ENCODE results near the gene SPRTN.
A peak's percentile ranks its signal among the peaks of the same experiment; 100 is the strongest.

Gene SPRTN

DNA sequence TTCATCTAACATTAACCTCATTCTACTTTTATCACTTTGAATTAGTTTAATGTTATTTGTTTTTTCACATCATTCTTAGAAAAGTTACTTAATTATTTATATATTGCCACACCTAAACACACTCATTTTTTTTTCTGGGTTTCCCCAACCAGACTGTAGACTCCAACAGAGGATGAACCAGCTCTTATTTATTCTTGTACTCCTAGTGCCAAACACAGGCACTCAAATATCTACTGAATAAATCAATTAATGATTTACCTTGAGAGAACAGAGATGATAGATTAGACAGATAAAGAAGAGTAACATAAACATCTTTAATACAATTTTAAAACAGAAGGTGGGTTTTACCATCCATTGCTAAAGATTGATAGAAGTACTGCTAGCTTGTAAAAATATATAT lies 48.4 kb downstream of the SPRTN start:
- Histone ChIP-seq H3K9ac (ENCODE audit: low read length) (no peak overlapping the region), H3K27me3 (ENCODE audit: control insufficient read depth, insufficient read depth, low read length) (no peaks in the 10 kb centered on the region), H3K4me1 (ENCODE audit: control insufficient read depth, insufficient read depth, low read length) (peaks cover 6% of the 10 kb centered on the region), H3K4me3 (ENCODE audit: low read length) (no peak overlapping the region), H3K36me3 (ENCODE audit: control insufficient read depth, insufficient read depth, low read length) (no peaks in the 10 kb centered on the region), H3K27ac (ENCODE audit: low read depth, low read length) (no peak overlapping the region)

- no peak overlapping the region for H3K9ac ChIP-seq (ENCODE audit: low read length)
- no peaks in the 10 kb centered on the region for H3K27me3 ChIP-seq (ENCODE audit: control insufficient read depth, insufficient read depth, low read length)
- H3K4me3 ChIP-seq (ENCODE audit: low read length): no peak overlapping the region
- H3K36me3 ChIP-seq (ENCODE audit: control insufficient read depth, insufficient read depth, low read length): no peaks in the 10 kb centered on the region
- H3K27ac ChIP-seq (ENCODE audit: low read depth, low read length): no peak overlapping the region
- peaks cover 6% of the 10 kb centered on the region for H3K4me1 ChIP-seq (ENCODE audit: control insufficient read depth, insufficient read depth, low read length)
These were observed 49.9 kb downstream of the SPRTN start for GRCh38 chr1:231387770-231388669.

DNA sequence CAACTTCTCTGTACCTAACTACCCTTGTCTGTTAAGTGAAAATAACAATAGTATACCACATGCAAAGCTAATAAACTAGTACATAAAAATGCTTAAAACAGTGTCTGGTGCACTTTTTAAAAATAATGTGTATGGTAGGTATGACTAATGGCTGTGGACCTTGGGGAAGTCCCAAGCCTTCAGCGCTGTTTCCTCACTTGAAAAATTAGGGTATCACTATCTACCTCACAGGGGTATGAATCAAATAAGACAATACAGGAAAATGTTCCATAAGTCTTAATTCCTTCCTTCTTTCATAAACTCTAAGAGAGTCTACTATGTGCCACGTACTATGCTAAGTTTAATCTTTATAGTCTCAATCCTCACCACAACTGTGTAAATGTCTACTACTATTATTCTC lies 52.0 kb downstream of the SPRTN start:
- H3K36me3 ChIP-seq (ENCODE audit: control insufficient read depth, insufficient read depth, low read length): no peaks in the 10 kb centered on the region
- H3K9ac ChIP-seq (ENCODE audit: low read length): no peak overlapping the region
- H3K27ac ChIP-seq (ENCODE audit: low read depth, low read length): no peak overlapping the region
- H3K4me3 ChIP-seq (ENCODE audit: low read length): no peak overlapping the region
- peaks cover 8% of the 10 kb centered on the region for H3K4me1 ChIP-seq (ENCODE audit: control insufficient read depth, insufficient read depth, low read length)
- no peaks in the 10 kb centered on the region for H3K27me3 ChIP-seq (ENCODE audit: control insufficient read depth, insufficient read depth, low read length)

DNA sequence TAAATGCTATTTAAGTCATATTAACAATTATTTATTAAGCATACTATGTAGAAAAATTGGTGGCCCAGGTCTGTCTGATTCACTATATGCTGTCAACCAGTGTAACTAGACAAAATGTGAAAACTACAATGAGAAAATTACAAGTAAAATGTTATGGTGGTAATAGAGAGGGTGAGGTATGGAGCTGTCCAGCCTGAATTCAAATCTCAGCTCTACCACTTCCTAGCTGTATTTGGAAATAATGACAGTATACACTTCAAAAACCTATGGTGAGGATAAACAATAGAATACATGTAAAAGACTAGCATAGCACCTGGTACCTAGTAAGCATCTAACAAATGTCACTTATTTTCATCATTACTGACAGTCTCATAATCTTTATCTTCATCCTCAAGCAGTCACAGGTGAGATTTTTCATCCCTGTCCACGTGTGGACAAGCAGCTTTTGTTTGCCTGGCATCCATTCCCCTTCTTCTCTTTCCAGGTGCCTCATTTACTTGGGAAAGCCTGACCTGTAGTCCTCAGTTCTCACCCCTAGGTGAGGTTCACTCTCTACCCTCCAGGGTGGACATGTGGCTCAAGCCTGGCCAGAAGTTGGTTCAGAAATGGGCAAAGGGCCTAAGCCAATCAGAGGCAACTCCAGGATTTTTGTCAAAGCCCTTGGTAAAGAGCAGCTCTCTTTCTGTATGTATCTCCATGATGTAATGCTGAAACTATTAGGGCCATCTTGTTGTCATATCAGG lies 54.5 kb downstream of the SPRTN start:
- peaks cover 18% of the 10 kb centered on the region for H3K4me1 ChIP-seq (ENCODE audit: control insufficient read depth, insufficient read depth, low read length)
- H3K36me3 ChIP-seq (ENCODE audit: control insufficient read depth, insufficient read depth, low read length): no peaks in the 10 kb centered on the region
- no peak overlapping the region for H3K27ac ChIP-seq (ENCODE audit: low read depth, low read length)
- H3K27me3 ChIP-seq (ENCODE audit: control insufficient read depth, insufficient read depth, low read length): no peaks in the 10 kb centered on the region
- H3K9ac ChIP-seq (ENCODE audit: low read length): no peak overlapping the region
- H3K4me3 ChIP-seq (ENCODE audit: low read length): no peak overlapping the region

- Histone ChIP-seq H3K9ac (ENCODE audit: low read length) (no peak overlapping the region), H3K27ac (ENCODE audit: low read depth, low read length) (no peak overlapping the region), H3K4me1 (ENCODE audit: control insufficient read depth, insufficient read depth, low read length) (peaks cover 21% of the 10 kb centered on the region), H3K36me3 (ENCODE audit: control insufficient read depth, insufficient read depth, low read length) (no peaks in the 10 kb centered on the region), H3K27me3 (ENCODE audit: control insufficient read depth, insufficient read depth, low read length) (no peaks in the 10 kb centered on the region), H3K4me3 (ENCODE audit: low read length) (no peak overlapping the region)
These were observed 55.6 kb downstream of the SPRTN start for GRCh38 chr1:231393668-231394067.

DNA sequence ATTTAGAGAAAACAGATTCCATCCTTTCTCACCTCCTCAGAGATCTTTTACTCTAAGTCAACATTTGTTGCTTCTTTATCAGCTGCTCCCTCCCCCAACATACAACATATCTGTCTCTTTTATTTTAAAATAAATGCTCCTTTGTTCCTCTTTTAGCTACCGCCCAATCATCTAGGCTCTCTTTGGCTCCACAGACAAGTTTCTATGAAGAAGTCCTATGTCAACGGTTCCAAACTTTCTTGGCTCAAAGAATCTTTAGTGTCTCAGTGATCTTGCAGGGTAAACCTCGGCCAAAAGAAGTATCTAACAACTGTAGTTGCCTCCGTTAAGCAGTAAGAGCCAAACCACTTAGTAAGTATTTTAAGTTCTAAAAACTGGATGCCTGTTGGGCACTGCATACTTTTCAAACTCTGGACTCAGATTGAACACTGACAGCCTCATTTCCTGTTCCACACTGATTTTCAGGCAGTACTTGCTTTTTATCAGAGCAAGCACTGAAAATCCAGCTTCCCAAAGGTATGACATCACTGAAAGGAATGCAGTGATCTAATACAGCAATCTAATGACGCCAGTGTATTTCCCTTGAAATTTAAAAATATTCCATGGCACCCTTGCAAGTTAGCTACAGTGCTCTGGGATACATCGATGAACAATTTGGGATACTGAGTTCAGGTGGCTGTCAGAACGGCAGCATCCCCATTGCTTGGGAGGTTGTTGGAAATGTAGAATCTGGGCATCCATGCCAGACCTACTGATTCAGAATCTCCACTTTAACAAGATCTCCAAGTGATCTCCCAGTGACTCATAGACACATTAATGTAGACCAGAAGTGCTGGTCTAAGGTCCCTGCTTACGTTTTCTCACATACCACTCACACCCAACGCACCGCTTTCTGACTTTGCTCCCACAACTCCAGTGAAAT lies 57.2 kb downstream of the SPRTN start:
- Histone ChIP-seq H3K27me3 (ENCODE audit: control insufficient read depth, insufficient read depth, low read length) (no peaks in the 10 kb centered on the region), H3K9ac (ENCODE audit: low read length) (no peak overlapping the region), H3K4me1 (ENCODE audit: control insufficient read depth, insufficient read depth, low read length) (peaks cover 16% of the 10 kb centered on the region), H3K4me3 (ENCODE audit: low read length) (no peak overlapping the region), H3K36me3 (ENCODE audit: control insufficient read depth, insufficient read depth, low read length) (no peaks in the 10 kb centered on the region), H3K27ac (ENCODE audit: low read depth, low read length) (peak overlapping the region; percentile 68)

DNA sequence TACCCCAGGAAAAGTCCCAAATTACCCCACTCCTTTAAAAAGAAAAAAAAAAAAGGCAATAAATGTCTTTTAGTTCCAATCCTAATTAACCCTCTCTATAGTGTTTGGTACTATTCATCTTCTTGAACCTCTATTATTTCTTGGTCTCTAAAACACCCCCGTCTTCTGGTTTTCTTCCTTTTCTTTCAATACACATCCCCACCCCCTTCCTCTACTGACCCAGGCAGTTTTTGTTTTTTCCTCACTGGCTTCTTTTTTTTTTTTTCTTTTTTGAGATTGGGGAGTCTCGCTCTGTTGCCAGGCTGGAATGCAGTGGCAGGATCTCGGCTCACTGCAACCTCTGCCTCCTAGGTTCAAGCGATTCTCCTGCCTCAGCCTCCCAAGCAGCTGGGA lies 57.9 kb downstream of the SPRTN start:
- H3K4me3 ChIP-seq (ENCODE audit: low read length): no peak overlapping the region
- H3K4me1 ChIP-seq (ENCODE audit: control insufficient read depth, insufficient read depth, low read length): peaks cover 15% of the 10 kb centered on the region

DNA sequence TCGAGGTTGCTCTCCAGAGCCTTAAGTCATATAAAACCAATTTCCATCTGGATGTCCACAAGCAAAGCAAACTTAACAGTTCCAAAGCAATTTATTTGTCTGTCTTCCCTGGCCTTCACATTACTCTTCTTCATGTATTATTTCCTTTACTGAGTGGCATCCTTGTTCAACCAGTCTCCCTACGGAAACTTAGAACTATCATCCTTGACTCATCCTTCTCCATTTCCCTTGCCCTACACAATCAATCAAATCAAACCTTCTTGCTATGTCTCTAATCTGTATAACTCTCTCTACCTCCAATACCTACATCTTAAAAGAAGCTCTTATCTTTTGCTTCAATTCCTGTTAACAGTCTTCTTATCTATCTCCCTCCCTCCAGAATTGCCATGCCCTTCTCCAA lies 58.5 kb downstream of the SPRTN start:
- H3K4me1 ChIP-seq (ENCODE audit: control insufficient read depth, insufficient read depth, low read length): peaks cover 15% of the 10 kb centered on the region
- no peak overlapping the region for H3K9ac ChIP-seq (ENCODE audit: low read length)
- no peaks in the 10 kb centered on the region for H3K27me3 ChIP-seq (ENCODE audit: control insufficient read depth, insufficient read depth, low read length)
- no peak overlapping the region for H3K4me3 ChIP-seq (ENCODE audit: low read length)
- H3K36me3 ChIP-seq (ENCODE audit: control insufficient read depth, insufficient read depth, low read length): no peaks in the 10 kb centered on the region
- H3K27ac ChIP-seq (ENCODE audit: low read depth, low read length): no peak overlapping the region

More for the DNA sequence above, 57.9 kb downstream of the SPRTN start:
- peak overlapping the region; percentile 68 for H3K27ac ChIP-seq (ENCODE audit: low read depth, low read length)
- H3K9ac ChIP-seq (ENCODE audit: low read length): no peak overlapping the region
- H3K27me3 ChIP-seq (ENCODE audit: control insufficient read depth, insufficient read depth, low read length): no peaks in the 10 kb centered on the region
- no peaks in the 10 kb centered on the region for H3K36me3 ChIP-seq (ENCODE audit: control insufficient read depth, insufficient read depth, low read length)

DNA sequence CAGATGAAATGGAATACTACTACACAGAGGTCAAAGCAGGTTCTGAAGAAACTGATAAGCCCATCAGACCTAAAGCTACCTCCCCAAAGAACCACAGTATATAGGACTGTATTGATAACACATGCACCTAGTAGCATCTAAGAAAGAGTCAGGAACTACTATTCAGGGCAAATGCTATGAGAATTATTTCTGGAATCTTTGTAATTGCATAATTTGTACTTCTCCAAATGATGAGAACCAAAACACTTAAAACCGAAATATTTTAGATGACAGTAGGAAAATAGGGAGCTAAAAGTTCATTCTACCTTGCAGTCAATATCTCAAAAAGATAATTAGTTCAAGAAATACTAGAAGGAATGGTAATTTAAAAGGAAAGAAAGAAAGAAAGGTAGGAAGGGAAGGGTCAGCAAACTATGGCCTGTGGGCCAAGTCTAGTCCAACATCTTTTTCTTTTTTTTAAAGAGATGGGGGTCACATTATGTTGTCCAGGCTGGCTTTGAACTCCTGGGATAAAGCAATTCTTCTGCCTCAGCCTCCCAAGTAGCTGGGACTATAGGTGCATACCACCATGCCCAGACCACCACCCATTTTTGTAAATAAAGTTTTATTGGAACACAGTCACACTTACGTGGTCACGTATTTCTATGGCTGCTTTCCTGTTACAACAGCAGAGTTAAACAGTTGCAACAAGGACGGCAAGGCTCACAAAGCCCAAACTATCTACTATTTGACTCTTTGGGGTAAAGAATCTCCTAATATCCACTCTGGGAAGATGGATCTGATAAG lies 60.0 kb downstream of the SPRTN start:
- Histone ChIP-seq H3K27ac (ENCODE audit: low read depth, low read length) (no peak overlapping the region), H3K27me3 (ENCODE audit: control insufficient read depth, insufficient read depth, low read length) (no peaks in the 10 kb centered on the region), H3K4me1 (ENCODE audit: control insufficient read depth, insufficient read depth, low read length) (peaks cover 15% of the 10 kb centered on the region), H3K36me3 (ENCODE audit: control insufficient read depth, insufficient read depth, low read length) (no peaks in the 10 kb centered on the region), H3K4me3 (ENCODE audit: low read length) (no peak overlapping the region), H3K9ac (ENCODE audit: low read length) (no peak overlapping the region)

DNA sequence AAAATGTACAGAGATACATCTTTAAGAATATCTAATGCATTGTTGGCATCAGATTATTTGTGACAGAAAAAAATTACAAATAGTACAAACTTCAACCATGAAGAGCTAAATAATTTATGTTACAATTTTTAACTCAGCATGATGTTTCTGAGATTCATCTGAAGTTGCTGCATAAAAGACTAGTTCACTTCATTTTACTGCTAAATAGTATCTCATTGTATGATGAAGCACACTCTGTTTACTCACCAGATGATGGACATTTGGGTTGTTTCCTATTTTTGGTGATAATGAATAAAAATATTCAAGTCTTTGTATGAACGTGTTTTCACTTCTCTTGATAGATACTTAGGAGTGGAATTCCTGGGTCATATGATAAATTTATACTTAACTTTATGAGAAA lies 63.4 kb downstream of the SPRTN start:
- H3K9ac ChIP-seq (ENCODE audit: low read length): no peak overlapping the region
- peaks cover 4% of the 10 kb centered on the region for H3K4me1 ChIP-seq (ENCODE audit: control insufficient read depth, insufficient read depth, low read length)
- H3K36me3 ChIP-seq (ENCODE audit: control insufficient read depth, insufficient read depth, low read length): no peaks in the 10 kb centered on the region
- no peak overlapping the region for H3K27ac ChIP-seq (ENCODE audit: low read depth, low read length)
- H3K4me3 ChIP-seq (ENCODE audit: low read length): no peak overlapping the region
- no peaks in the 10 kb centered on the region for H3K27me3 ChIP-seq (ENCODE audit: control insufficient read depth, insufficient read depth, low read length)

DNA sequence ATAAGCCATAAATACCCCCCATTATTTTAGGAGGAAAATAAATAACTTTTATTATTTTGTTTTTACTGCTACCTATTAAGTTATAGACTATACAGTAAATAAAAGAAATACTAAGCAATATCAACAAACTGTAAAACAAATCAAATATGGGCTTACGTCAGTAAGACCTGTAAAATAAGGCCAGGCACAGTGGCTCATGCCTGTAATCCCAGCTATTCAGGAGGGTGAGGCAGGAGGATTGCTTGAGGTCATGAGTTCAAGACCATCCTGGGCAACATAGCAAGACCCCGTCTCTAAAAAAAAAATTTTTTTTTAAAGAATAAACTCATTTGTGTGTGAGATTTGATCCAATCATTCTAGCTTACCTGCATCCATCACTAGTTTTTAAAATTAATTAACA lies 66.2 kb downstream of the SPRTN start:
- Histone ChIP-seq H3K27ac (ENCODE audit: low read depth, low read length) (no peak overlapping the region), H3K4me1 (ENCODE audit: control insufficient read depth, insufficient read depth, low read length) (peaks cover 9% of the 10 kb centered on the region)

More for the DNA sequence above, 66.2 kb downstream of the SPRTN start:
- H3K27me3 ChIP-seq (ENCODE audit: control insufficient read depth, insufficient read depth, low read length): no peaks in the 10 kb centered on the region
- H3K4me3 ChIP-seq (ENCODE audit: low read length): no peak overlapping the region
- H3K9ac ChIP-seq (ENCODE audit: low read length): no peak overlapping the region
- no peaks in the 10 kb centered on the region for H3K36me3 ChIP-seq (ENCODE audit: control insufficient read depth, insufficient read depth, low read length)

Data from rectal smooth muscle tissue (tissue), 1 donor.